A673 (cell line): Measurements from ENCODE around the gene P3R3URF. TPM values are rescaled to one million over a fixed set of nuclear protein-coding genes. Genes with fewer than 3 reads are reported as not detected.

ENCODE experiments used
- BruUV-seq: library from RNA; stranded (reverse); fragments of 400-500 nt; replicated peaks from 2 replicates; lab custom pipeline; 2021; lab: Mats Ljungman, UMichigan
- CTCF ChIA-PET: fragments of 300-600 bp; sonication (Branson Sonifier 250); formaldehyde crosslinking; loops from one replicate; lab custom pipeline; 2022; ENCODE audit warnings: antibody characterized with exemption; lab: Charles Lee
- POLR2A ChIA-PET: fragments of 300-600 bp; sonication (Branson Sonifier 250); formaldehyde crosslinking; loops from one replicate; lab custom pipeline; 2022; ENCODE audit warnings: antibody characterized with exemption; ENCODE audit not compliant: low non-redundant PET; lab: Charles Lee
- DNase-seq: peaks from one replicate; pipeline ENCODE4 v3.0.0-alpha.2; 2015; ENCODE audit warnings: low spot score
- H3K27ac ChIP-seq: fragments of 200-600 bp; sonication (generic); 2 replicates; pipeline ENCODE4 v1.5.1; 2016; ENCODE audit warnings: mixed run types, low read depth, mild to moderate bottlenecking, mixed read lengths, antibody characterized with exemption, low read length; ENCODE audit not compliant: poor library complexity, severe bottlenecking
- H3K27me3 ChIP-seq: fragments of 200-600 bp; sonication (generic); replicated peaks from 2 replicates; pipeline ENCODE4 v1.6.1; 2017; ENCODE audit warnings: mixed run types, low read depth, mild to moderate bottlenecking, mixed read lengths, antibody characterized with exemption, low read length; ENCODE audit not compliant: insufficient read depth, poor library complexity
- H3K36me3 ChIP-seq: fragments of 200-600 bp; sonication (generic); 2 replicates; pipeline ENCODE4 v1.6.1; 2016; ENCODE audit warnings: mixed run types, mild to moderate bottlenecking, mixed read lengths, antibody characterized with exemption, low read length; ENCODE audit not compliant: insufficient read depth, poor library complexity, severe bottlenecking
- H3K4me1 ChIP-seq: fragments of 200-600 bp; sonication (generic); 2 replicates; pipeline ENCODE4 v1.6.1; 2017; ENCODE audit warnings: mixed run types, mild to moderate bottlenecking, mixed read lengths, antibody characterized with exemption, low read length; ENCODE audit not compliant: insufficient read depth, poor library complexity, severe bottlenecking
- H3K4me3 ChIP-seq: fragments of 200-600 bp; sonication (generic); 2 replicates; pipeline ENCODE4 v1.5.1; 2016; ENCODE audit warnings: low read depth, mixed run types, mild to moderate bottlenecking, mixed read lengths, low read length; ENCODE audit not compliant: poor library complexity, severe bottlenecking
- H3K9me3 ChIP-seq: fragments of 200-600 bp; sonication (generic); 2 replicates; pipeline ENCODE4 v1.6.1; 2016; ENCODE audit warnings: mixed run types, low read depth, mild to moderate bottlenecking, mixed read lengths, antibody characterized with exemption, low read length; ENCODE audit not compliant: poor library complexity, severe bottlenecking
- EZH2 ChIP-seq: fragments of 200-600 bp; sonication (generic); IDR thresholded peaks from 2 replicates; pipeline ENCODE4 v1.6.1; 2017; ENCODE audit warnings: borderline replicate concordance, low read depth, mild to moderate bottlenecking, mixed read lengths, antibody characterized with exemption, low read length; ENCODE audit not compliant: poor library complexity, severe bottlenecking
- intact Hi-C: fragments of 100-400 bp; cut with micrococcal nuclease; formaldehyde crosslinking; loops from one replicate; pipeline ENCODE4 v1.10.0; 2022; ENCODE audit not compliant: unreplicated experiment
- total RNA-seq: library from RNA; stranded (reverse); gene quantifications from 2 replicates; pipeline ENCODE4 v1.2.3, GENCODE V29; 2021
- TF ChIP-seq, protein P1 (sequence below): fragments of 300-800, 200-600 bp; sonication (generic); conservative IDR thresholded peaks from 2 replicates; pipeline ENCODE4 v1.5.1; 2017; ENCODE audit warnings: low read depth, mild to moderate bottlenecking, antibody characterized with exemption, low read length, moderate library complexity, mixed read lengths

Gene P3R3URF
- total RNA-seq, 1 experiment from 2014 or later, result not detected

DNA sequence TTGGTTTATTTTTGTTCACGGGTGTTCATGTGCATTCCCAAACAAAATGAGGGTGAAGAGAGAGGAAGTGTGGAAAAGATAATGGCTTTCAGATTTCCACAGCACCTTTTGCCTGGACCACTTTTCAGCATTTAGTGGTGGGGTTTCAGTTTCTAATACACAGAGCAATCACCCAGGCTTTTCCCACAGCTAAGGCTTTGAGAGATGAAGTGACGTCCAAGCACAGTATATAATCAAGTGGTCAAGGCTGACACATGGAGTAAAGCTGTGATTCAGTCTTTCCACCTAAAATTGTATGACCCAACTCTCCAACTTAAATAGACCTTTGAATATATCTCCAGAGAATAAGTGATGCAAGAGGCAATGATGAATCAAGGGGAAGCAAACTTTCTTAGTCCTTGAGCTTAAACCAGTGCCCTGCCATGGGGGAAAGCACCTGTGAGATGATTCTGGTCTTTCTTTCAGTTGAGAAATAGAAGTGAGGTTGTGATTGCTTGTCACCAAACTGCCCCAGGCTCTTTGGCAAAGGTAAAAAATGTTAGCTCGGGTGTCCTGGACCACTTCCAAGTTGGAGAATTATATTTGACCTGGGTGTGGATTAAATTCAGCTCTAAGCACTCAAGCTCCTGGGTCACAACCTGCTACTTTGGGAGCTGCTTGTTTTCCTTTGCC lies 41.5 kb downstream of the P3R3URF start:
- DNase-seq, result no peak
- H3K27me3 ChIP-seq, result no peaks in the 10 kb centered on the region
- H3K4me3 ChIP-seq, result no peak overlapping the region
- no TSS peak for BruUV-seq
- H3K9me3 ChIP-seq, result no peaks in the 10 kb centered on the region
- TF ChIP-seq EZH2, result no peak
- TF ChIP-seq, protein P1, sequence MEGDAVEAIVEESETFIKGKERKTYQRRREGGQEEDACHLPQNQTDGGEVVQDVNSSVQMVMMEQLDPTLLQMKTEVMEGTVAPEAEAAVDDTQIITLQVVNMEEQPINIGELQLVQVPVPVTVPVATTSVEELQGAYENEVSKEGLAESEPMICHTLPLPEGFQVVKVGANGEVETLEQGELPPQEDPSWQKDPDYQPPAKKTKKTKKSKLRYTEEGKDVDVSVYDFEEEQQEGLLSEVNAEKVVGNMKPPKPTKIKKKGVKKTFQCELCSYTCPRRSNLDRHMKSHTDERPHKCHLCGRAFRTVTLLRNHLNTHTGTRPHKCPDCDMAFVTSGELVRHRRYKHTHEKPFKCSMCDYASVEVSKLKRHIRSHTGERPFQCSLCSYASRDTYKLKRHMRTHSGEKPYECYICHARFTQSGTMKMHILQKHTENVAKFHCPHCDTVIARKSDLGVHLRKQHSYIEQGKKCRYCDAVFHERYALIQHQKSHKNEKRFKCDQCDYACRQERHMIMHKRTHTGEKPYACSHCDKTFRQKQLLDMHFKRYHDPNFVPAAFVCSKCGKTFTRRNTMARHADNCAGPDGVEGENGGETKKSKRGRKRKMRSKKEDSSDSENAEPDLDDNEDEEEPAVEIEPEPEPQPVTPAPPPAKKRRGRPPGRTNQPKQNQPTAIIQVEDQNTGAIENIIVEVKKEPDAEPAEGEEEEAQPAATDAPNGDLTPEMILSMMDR, result no peak
- H3K4me1 ChIP-seq, result peaks cover 22% of the 10 kb centered on the region
- no peaks in the 10 kb centered on the region for H3K36me3 ChIP-seq
- CTCF ChIA-PET, result no interaction called here
- POLR2A ChIA-PET, result interaction anchor here (0.5 to 0.8 kb wide), 2 partner anchors 113 to 206 kb away, joined by 3 read pairs; partner anchors contain the start of gene RAD54L
- peak overlapping the region; percentile 22 for H3K27ac ChIP-seq
- intact Hi-C loops, result loop anchor here (5.0 kb wide), 1 partner anchor 97 kb away; no protein-coding TSS in a partner anchor

DNA sequence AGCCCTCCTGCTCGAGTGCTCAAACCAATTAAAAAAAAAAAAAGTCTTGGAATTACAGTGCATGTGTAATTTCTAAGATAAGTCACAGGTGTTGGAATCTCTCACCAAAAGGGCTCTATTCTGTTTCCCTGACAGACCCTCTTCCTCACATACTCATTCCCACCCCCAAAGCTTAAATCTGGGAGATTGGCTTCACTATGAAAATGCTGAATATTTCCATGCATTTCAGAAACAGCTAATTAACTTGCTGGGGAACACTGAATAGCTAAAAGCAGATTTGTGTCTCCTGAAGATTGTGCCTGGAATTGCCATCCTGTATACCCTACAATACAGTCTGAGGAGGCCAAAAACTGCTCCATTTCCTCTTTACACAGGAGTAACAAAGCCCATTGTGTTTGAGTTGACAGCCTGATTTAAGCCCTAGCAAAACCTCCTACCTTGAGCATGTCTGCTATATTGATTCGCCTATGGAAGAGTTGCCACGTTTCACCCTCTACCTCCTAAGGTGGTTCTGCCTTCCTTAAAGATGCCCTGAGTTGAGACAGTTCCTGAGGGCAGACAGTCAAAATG lies 42.4 kb downstream of the P3R3URF start:
- ChIA-PET CTCF (no interaction called here), POLR2A (interaction anchor here (0.5 kb wide), 1 partner anchor 205 kb away, joined by 3 read pairs; no protein-coding TSS in a partner anchor)
- Histone ChIP-seq H3K36me3 (no peaks in the 10 kb centered on the region), H3K9me3 (no peaks in the 10 kb centered on the region), H3K4me3 (peak overlapping the region; percentile 73), H3K27ac (peak overlapping the region; percentile 100), H3K4me1 (peaks cover 27% of the 10 kb centered on the region), H3K27me3 (no peaks in the 10 kb centered on the region)
- DNase-seq, result no peak
- intact Hi-C loops, result loop anchor here (5.0 kb wide), 1 partner anchor 97 kb away; no protein-coding TSS in a partner anchor
- BruUV-seq, result no TSS peak
- TF ChIP-seq, protein P1, result no peak
- no peak for TF ChIP-seq EZH2

DNA sequence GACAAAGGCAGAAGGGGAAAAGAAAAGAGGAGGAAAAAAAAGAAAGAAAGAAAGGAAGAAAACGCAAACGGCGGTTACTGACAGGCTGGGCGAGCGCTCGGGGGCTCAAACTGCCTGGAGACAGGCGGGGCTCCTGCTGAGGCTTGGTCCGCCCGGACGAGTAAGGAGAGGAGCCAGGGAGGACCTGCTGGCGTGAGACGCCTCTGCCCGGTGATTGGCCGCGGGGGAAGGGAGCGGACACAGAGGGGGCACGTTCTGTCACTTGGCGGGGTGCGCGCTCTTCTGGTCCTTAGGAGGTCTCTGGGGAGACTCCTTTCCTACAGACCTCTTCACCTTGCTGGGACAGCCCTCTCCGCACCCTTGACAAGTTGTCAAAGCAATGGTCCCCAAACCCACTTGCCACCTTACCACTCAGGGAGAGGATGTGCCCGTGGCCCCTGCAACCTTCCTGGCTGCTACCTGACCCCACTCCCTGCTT lies 43.1 kb downstream of the P3R3URF start:
- Histone ChIP-seq H3K27ac (peak overlapping the region; percentile 100), H3K27me3 (no peaks in the 10 kb centered on the region), H3K36me3 (no peaks in the 10 kb centered on the region), H3K4me1 (peaks cover 27% of the 10 kb centered on the region), H3K4me3 (peak overlapping the region; percentile 73), H3K9me3 (no peaks in the 10 kb centered on the region)
- TSS peak; percentile 81 for BruUV-seq
- ChIA-PET CTCF (no interaction called here), POLR2A (no interaction called here)
- TF ChIP-seq EZH2, result no peak
- TF ChIP-seq, protein P1, result no peak
- intact Hi-C loops, result loop anchor here (5.0 kb wide), 1 partner anchor 96 kb away; no protein-coding TSS in a partner anchor
- no peak for DNase-seq
